ENCODE data around the gene HLA-F.

DNA sequence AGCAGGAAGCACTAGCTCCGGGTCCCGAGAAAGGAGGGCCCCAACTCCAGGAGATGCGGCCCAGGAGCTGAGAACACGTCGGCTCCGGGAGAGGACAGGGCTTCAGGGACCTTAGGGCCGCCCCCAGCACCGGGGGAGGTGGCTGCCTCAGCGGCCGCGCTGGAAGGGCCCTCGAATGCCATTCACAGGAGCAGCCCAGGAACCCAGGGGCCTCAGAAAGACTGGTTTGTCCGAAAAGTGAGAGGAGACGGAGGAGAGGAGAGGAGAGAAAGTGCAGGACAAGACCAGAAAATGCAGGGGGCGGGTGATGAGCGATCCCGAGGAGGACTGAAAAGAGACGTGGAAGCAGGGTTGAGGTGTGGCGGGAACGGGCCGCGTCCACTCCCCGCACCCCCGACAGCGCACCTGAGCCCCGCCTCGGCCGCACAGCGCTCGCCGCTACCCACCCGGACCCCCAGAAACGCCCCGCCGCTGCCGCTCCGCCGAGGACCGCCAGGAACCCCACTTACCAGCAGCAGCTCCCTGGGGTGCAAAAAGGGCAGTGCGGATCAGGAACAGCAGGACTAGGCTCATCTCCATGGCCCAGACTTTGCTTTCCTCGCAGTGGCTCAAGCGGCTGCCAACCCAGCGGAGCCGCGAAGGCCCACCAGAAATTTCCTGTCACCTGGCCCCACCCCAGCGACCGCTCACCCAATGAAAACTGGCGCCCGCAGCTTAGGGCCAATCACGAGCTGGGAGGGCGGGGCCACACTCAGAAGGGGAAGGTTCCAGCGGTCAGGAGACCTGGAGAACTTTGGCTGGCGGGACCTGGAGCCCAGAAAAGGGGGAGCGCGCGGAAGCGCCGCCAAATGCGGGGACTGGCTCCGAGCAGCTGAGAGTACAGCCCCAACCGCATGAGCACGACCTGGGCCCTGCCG, 25.4 kb downstream of the HLA-F start:
- TF ChIP-seq, protein P1, sequence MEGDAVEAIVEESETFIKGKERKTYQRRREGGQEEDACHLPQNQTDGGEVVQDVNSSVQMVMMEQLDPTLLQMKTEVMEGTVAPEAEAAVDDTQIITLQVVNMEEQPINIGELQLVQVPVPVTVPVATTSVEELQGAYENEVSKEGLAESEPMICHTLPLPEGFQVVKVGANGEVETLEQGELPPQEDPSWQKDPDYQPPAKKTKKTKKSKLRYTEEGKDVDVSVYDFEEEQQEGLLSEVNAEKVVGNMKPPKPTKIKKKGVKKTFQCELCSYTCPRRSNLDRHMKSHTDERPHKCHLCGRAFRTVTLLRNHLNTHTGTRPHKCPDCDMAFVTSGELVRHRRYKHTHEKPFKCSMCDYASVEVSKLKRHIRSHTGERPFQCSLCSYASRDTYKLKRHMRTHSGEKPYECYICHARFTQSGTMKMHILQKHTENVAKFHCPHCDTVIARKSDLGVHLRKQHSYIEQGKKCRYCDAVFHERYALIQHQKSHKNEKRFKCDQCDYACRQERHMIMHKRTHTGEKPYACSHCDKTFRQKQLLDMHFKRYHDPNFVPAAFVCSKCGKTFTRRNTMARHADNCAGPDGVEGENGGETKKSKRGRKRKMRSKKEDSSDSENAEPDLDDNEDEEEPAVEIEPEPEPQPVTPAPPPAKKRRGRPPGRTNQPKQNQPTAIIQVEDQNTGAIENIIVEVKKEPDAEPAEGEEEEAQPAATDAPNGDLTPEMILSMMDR (IDR thresholded peaks at IDR 0.05; ENCODE audit: low read depth, low read length) = no peak
- TF ChIP-seq POLR2A (IDR thresholded peaks at IDR 0.05; ENCODE audit: extremely low read depth, insufficient read length) (no peak), MYC (IDR thresholded peaks at IDR 0.05; ENCODE audit: low read depth, low read length) (no peak)
- TF ChIP-seq, protein P2, sequence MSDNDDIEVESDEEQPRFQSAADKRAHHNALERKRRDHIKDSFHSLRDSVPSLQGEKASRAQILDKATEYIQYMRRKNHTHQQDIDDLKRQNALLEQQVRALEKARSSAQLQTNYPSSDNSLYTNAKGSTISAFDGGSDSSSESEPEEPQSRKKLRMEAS (IDR thresholded peaks at IDR 0.05; ENCODE audit: low read depth, low read length) = no peak
